Panc1 (cell line): Measurements from ENCODE around the gene BOLA1. TPM values are rescaled to one million over a fixed set of nuclear protein-coding genes. Genes with fewer than 3 reads are reported as not detected.
A peak's percentile ranks its signal among the peaks of the same experiment; 100 is the strongest.
"Not testable (repeated sequence)": the region's sequence is repeated elsewhere in the genome, so short reads cannot be mapped to it uniquely, and the experiment has no call there.

Source experiments
- ATAC-seq: fragments of 200-7000 bp; cut with Tn5 transposase; 2 replicates; pipeline ENCODE4 v1.9.1; 2020; ENCODE audit warnings: mild to moderate bottlenecking, moderate library complexity
- BruUV-seq: library from RNA; stranded (reverse); fragments of 400-500 nt; replicated peaks from 2 replicates; lab custom pipeline; 2021; lab: Mats Ljungman, UMichigan
- CTCF ChIA-PET: fragments of 300-600 bp; sonication (Branson Sonifier 250); formaldehyde crosslinking; loops from one replicate; lab custom pipeline; 2022; ENCODE audit warnings: antibody characterized with exemption; lab: Charles Lee
- POLR2A ChIA-PET: fragments of 300-600 bp; sonication (Branson Sonifier 250); formaldehyde crosslinking; loops from one replicate; lab custom pipeline; 2022; ENCODE audit warnings: antibody characterized with exemption; lab: Charles Lee
- DNase-seq: peaks from one replicate; pipeline ENCODE4 v3.0.0-alpha.2; 2010; ENCODE audit warnings: low read depth, low spot score
- H3K27ac ChIP-seq: 2 replicates; pipeline ENCODE4 v1.5.1; 2011; ENCODE audit warnings: mild to moderate bottlenecking, low read length, inconsistent platforms
- H3K27me3 ChIP-seq: fragments of 200-500 bp; sonication (Bioruptor generic); 2 replicates; pipeline ENCODE4 v1.6.0; 2014; ENCODE audit warnings: low read length, inconsistent platforms; ENCODE audit not compliant: control insufficient read depth, insufficient read depth
- H3K36me3 ChIP-seq: fragments of 200-500 bp; sonication (Bioruptor generic); 2 replicates; pipeline ENCODE4 v1.5.1; 2014; ENCODE audit warnings: inconsistent platforms, mild to moderate bottlenecking, low read length, moderate library complexity; ENCODE audit not compliant: control insufficient read depth, insufficient read depth
- H3K4me1 ChIP-seq: 2 replicates; pipeline ENCODE4 v1.5.1; 2011; ENCODE audit warnings: inconsistent platforms, mild to moderate bottlenecking, low read length, moderate library complexity; ENCODE audit not compliant: control insufficient read depth, insufficient read depth
- H3K4me3 ChIP-seq, 2 experiments: 2 replicates each; pipeline ENCODE4 v1.5.1; 2011 to 2012; ENCODE audit warnings: low read depth in 2 of 2, low read length in 2 of 2, mild to moderate bottlenecking in 2 of 2, inconsistent platforms in 1 of 2, moderate library complexity in 1 of 2
- H3K9me3 ChIP-seq: fragments of 200-500 bp; sonication (Bioruptor generic); 2 replicates; pipeline ENCODE4 v1.5.1; 2014; ENCODE audit warnings: low read depth, mild to moderate bottlenecking, inconsistent platforms, low read length, moderate library complexity; ENCODE audit not compliant: control insufficient read depth, insufficient read depth
- in situ Hi-C: cut with HindIII; loops from 2 replicates; pipeline ENCODE4 v1.10.0; 2016; ENCODE audit warnings: low sequenced_read_pairs, low pct_unique_long_range_greater_than_20kb
- intact Hi-C: fragments of 100-400 bp; cut with micrococcal nuclease; formaldehyde crosslinking; loops from one replicate; pipeline ENCODE4 v1.10.0; 2022; ENCODE audit not compliant: unreplicated experiment
- total RNA-seq: library from RNA; stranded (reverse); gene quantifications from one replicate; pipeline ENCODE4 v1.2.1, GENCODE V29; 2021; ENCODE audit not compliant: unreplicated experiment

The BOLA1 gene
- total RNA-seq, 1 experiment from 2014 or later = 14.6 TPM

DNA sequence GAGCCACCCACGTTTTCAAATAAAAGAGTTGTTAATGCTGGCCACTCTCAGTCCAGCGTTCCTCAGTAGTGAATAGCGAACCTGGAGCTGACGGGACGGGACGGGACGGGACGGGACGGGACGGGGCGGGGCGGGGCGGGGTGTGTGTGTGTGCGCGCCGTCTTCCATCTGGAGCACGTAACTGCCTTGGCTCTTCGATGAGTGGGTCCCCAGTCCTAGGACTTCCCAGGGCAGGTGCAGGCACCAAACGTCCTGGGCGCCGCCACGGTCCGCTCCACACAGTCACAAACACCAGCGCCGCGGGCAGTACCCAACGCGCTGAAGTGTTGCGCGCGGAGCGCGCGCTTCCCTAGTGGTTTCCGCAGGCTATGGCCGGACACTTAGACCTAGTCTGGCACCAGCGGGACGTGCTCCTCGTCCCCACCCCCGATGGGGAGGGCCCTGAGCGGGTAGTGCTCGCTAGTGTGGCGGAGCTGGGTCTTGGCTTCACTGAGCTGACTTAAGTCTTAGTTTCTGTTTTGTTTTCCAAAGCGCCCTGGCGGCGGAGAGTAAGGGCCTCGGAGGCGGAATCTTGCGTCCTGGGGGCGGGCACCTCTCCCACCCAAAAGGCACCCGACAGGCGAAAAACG is 47.7 kb upstream of the BOLA1 start:
- CTCF ChIA-PET, H3K4me3 ChIP-seq, DNase-seq, in situ Hi-C loops, POLR2A ChIA-PET, H3K27ac ChIP-seq, BruUV-seq, intact Hi-C loops, H3K27me3 ChIP-seq, H3K36me3 ChIP-seq, H3K9me3 ChIP-seq: not testable (repeated sequence)
- peaks cover 19% of the 10 kb centered on the region for H3K4me1 ChIP-seq
- peak; percentile 54 for ATAC-seq

DNA sequence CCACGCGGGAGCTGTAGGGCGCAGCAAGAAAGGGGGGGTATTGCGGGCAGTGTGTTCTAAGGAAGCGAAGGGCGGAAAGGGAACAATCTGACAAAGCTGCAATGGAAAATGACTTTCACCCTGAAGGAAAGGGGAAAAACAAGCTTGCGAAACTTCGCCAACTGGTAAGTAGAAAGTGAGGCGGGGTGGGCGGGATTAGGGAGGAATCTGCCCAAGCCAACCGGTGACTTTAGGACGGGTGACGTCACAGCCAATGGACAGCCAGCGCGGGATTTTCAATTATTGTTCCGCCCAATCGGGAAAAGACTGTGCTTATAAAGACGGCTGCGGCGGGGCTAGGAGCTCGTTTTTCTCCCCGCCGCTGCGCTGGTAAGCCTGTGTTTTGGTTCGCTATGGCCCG is 47.1 kb upstream of the BOLA1 start:
- H3K36me3 ChIP-seq, H3K27me3 ChIP-seq, BruUV-seq, in situ Hi-C loops, intact Hi-C loops, H3K9me3 ChIP-seq, CTCF ChIA-PET, H3K27ac ChIP-seq, POLR2A ChIA-PET, DNase-seq, H3K4me3 ChIP-seq: not testable (repeated sequence)
- peaks cover 13% of the 10 kb centered on the region for H3K4me1 ChIP-seq
- peak; percentile 54 for ATAC-seq

DNA sequence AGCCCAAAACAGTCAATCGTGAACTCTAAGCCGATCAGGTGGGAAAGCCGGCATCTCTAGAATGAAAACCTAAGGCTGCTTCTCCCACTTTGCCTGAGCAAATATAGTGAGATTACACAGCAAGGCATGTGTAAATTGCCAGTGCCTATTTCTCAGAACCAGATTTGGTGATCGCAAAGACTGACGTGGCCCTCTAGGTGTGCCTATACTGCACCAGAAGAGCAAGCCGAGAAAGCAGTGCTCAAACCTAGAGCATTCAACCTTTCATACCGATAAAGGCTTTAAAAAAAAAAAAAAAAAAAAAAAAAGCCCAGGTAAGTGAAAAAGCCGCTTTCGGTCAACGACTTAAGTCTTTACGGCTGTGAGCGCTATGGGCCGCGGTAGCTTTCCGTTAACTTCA is 39.1 kb upstream of the BOLA1 start:
- H3K4me3 ChIP-seq, CTCF ChIA-PET, H3K36me3 ChIP-seq, POLR2A ChIA-PET, H3K4me1 ChIP-seq, ATAC-seq, in situ Hi-C loops, DNase-seq, H3K27me3 ChIP-seq, H3K27ac ChIP-seq, intact Hi-C loops, H3K9me3 ChIP-seq, BruUV-seq: not testable (repeated sequence)

DNA sequence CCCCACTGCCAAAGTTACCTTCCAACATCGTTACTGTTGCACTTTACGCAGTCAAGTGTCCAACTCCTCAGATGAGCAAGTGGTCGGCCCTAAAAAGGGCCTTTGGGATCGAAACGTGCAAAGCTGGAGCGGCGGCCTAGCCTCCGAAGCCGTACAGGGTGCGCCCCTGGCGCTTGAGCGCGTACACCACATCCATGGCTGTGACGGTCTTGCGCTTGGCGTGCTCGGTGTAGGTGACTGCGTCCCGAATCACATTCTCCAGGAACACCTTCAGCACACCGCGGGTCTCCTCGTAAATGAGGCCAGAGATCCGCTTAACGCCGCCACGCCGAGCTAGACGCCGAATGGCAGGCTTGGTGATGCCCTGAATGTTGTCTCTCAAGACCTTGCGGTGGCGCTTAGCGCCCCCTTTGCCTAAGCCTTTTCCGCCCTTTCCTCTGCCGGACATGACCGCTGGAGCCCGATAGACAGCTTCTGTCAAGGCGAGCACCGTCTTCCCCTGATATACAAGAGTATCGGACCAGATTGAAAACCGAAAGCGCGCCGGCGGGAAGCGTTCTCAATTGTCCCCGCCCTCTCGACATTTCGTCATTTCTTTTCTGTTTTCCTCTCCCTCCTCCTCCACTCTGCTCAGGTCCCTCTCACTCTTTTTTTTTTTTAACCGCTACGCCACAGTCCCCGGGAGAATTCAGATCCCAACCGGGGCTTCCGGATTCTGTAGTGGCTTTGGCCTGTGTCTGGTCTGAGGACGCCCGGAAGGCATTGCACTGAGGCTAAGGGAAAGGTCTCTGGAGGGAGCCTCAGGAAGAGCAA is 38.5 kb upstream of the BOLA1 start:
- BruUV-seq, H3K4me1 ChIP-seq, CTCF ChIA-PET, H3K27me3 ChIP-seq, H3K27ac ChIP-seq, POLR2A ChIA-PET, H3K9me3 ChIP-seq, H3K4me3 ChIP-seq, in situ Hi-C loops, intact Hi-C loops, DNase-seq, H3K36me3 ChIP-seq: not testable (repeated sequence)
- ATAC-seq = peak; percentile 85

DNA sequence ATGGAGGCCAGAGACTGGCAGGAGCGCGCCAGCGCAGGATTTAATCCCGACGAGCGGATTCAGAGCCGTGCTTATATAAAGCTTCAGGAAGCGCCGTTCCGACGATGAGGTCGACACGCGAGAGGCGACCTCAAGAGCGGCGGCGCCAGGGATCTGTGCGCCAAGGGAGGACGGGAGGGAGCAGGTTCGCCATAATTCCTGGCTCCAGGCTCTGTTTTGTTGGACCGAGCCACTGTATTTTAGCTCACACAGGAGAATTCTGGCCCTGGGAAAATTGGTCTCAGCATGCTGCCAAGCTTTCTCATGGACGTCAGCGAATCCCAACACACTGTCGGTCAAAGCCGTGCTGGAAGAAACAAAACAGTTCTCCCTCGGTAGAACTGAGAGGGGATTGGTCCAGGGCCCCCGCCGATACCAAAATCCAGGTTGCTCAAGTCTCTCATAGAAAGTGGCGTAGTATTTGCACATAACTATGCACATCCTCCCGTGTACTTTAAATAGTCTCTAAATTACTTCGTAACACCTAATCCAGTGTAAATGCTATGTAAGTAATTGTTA is 37.8 kb upstream of the BOLA1 start:
- POLR2A ChIA-PET, BruUV-seq, CTCF ChIA-PET, H3K4me3 ChIP-seq, H3K4me1 ChIP-seq, in situ Hi-C loops, DNase-seq, H3K27me3 ChIP-seq, H3K36me3 ChIP-seq, H3K9me3 ChIP-seq, intact Hi-C loops, H3K27ac ChIP-seq: not testable (repeated sequence)
- ATAC-seq = peak; percentile 28

DNA sequence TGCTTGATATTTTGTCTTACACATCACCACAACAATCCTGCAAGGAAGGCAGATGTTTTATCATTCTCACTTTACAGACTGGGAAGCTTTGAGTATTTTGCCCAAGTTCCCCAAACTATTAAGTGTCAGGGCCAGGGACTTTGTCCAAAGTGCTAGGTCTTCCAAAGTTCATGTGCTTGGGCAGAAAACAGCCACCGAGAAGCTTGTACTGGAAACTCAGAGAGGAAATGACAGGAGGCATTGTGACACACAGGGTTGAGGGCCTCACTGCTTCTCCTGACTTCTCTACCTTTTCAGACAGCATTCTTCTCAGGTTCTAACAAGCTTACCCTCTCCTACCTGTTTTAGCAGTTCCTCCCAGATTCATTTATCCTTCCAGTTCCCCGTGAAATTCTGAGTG is 32.5 kb upstream of the BOLA1 start:
- intact Hi-C loops, in situ Hi-C loops, H3K4me3 ChIP-seq, H3K27me3 ChIP-seq, H3K9me3 ChIP-seq, ATAC-seq, H3K27ac ChIP-seq, H3K36me3 ChIP-seq, H3K4me1 ChIP-seq, DNase-seq, POLR2A ChIA-PET, BruUV-seq, CTCF ChIA-PET: not testable (repeated sequence)

DNA sequence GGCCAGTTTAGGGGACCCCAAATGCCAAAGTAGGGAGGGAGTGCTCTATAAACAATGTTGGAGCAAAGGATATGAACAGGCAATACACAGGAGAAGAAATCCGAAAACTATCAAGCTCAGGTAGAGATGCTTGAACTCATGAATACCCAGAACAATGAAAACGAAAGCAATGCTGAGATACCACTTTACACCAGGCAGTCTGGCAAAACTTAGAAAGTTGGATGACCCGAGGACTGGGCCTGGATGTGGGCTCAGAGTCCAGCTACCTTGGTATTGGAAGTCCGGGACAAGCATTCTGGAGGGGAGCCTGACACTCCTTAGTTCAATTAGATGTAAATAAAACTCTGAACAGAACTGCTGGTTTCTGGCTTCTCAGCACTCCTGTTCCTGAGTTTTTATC is 26.3 kb upstream of the BOLA1 start:
- in situ Hi-C loops, H3K4me1 ChIP-seq, H3K27ac ChIP-seq, ATAC-seq, BruUV-seq, H3K36me3 ChIP-seq, H3K4me3 ChIP-seq, H3K9me3 ChIP-seq, intact Hi-C loops, POLR2A ChIA-PET, H3K27me3 ChIP-seq, CTCF ChIA-PET, DNase-seq: not testable (repeated sequence)
